ACC112 (cell line): ENCODE measurements around the gene ACSF3.

ENCODE experiments used
- H2AFZ ChIP-seq: fragments of 200-600 bp; sonication (generic); one replicate; pipeline ENCODE4 v1.6.0; 2017; ENCODE audit warnings: antibody characterized with exemption, low read length; ENCODE audit not compliant: unreplicated experiment
- H3K27ac ChIP-seq: fragments of 200-600 bp; sonication (generic); 2 replicates; pipeline ENCODE4 v1.5.1; 2014; ENCODE audit warnings: low read depth, mild to moderate bottlenecking, antibody characterized with exemption, low read length, moderate library complexity
- H3K27me3 ChIP-seq: fragments of 200-600 bp; sonication (generic); 2 replicates; pipeline ENCODE4 v1.6.1; 2014; ENCODE audit warnings: mild to moderate bottlenecking, antibody characterized with exemption, low read length, moderate library complexity, mixed read lengths; ENCODE audit not compliant: insufficient read depth
- H3K36me3 ChIP-seq: fragments of 200-600 bp; sonication (generic); 2 replicates; pipeline ENCODE4 v1.6.1; 2016; ENCODE audit warnings: mild to moderate bottlenecking, antibody characterized with exemption, low read length, moderate library complexity, mixed read lengths; ENCODE audit not compliant: insufficient read depth
- H3K4me1 ChIP-seq: fragments of 200-600 bp; sonication (generic); one replicate; pipeline ENCODE4 v1.6.1; 2016; ENCODE audit warnings: low read length, mixed read lengths; ENCODE audit not compliant: insufficient read depth, unreplicated experiment, control insufficient read depth
- H3K4me3 ChIP-seq: fragments of 200-600 bp; sonication (generic); 2 replicates; pipeline ENCODE4 v1.5.1; 2014; ENCODE audit warnings: mild to moderate bottlenecking, low read depth, low read length
- H3K79me2 ChIP-seq: fragments of 200-600 bp; sonication (generic); one replicate; pipeline ENCODE4 v1.6.0; 2016; ENCODE audit warnings: low read length; ENCODE audit not compliant: control insufficient read depth, unreplicated experiment, insufficient read depth

Gene ACSF3

DNA sequence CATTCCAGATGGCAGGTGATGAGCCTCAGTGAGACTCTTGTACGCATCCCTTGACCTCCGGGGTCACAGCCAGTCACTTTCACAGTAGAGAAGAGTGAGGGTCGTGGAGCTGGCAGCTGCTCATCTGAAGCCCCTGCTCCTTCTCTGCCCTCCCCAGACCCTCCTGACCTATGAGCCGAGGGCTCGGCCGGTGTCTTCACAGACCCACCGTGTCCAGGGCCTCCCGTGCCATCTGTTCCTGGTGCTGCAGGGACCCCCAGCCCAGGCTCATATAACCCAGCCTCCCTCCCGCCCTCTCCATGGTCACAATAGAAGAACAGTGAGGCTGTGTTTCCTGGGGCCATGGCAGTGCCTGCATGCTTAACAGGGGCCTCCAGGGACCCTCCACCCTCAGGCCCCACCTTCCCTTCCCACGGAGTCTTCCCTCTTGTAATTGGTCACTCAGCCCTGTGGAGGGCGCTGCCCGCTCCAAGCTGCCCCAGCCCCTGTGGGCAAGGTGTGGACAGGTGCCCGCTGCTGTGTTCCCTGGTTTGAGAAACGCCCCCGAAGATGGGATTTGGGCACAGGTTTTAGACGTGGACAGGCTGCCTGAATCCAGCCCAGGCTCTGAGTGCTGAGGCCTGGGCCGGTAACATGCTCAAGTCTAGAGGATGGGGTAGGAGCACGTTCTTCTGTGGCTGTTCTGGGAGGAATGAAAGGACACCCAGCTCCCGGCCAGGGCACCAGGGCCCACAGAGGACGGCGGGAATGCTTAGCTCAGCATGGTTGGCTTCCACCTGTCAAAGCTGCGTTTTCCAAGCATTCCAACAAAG is 38.7 kb downstream of the ACSF3 start:
- Histone ChIP-seq H3K79me2 (no peaks in the 10 kb centered on the region), H3K27ac (no peak overlapping the region), H3K4me3 (no peak overlapping the region), H3K36me3 (peaks cover 31% of the 10 kb centered on the region), H2AFZ (no peak overlapping the region), H3K4me1 (no peaks in the 10 kb centered on the region), H3K27me3 (no peaks in the 10 kb centered on the region)

DNA sequence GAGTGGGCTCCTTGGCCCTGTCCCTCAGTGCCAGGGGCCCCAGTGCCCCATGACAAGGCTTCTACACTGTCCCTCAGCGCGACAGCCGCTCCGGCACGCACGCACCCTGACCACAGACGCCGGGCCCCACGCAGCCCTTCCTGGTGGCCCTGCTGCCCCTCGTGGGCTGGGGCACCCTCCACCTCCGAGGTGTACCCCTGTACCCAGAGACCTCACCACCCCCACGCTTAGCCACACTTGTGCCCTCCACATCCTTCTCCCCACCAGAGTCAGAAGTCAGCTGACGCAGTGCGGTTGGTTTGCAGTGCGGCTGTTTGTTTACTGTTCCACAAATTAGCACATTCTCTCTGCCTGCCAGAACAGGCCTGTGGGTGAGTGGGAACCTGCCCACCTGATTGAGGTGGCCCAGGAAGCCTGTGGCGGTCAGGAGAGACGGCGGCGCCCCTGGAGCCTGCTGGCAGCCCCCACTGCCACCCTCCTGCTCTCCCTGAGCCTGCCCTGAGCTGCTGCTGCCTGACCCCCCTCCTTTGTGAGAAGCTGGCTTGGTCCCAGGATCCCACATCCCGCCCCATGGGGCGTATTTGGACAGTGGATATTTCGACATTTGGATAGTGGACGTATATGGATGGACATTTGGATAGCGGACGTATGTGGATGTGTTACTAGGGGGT is 39.9 kb downstream of the ACSF3 start:
- H3K27ac ChIP-seq = no peak overlapping the region
- peaks cover 30% of the 10 kb centered on the region for H3K36me3 ChIP-seq
- no peak overlapping the region for H3K4me3 ChIP-seq
- H3K27me3 ChIP-seq = no peaks in the 10 kb centered on the region
- no peak overlapping the region for H2AFZ ChIP-seq
- H3K4me1 ChIP-seq = no peaks in the 10 kb centered on the region
- H3K79me2 ChIP-seq = no peaks in the 10 kb centered on the region

DNA sequence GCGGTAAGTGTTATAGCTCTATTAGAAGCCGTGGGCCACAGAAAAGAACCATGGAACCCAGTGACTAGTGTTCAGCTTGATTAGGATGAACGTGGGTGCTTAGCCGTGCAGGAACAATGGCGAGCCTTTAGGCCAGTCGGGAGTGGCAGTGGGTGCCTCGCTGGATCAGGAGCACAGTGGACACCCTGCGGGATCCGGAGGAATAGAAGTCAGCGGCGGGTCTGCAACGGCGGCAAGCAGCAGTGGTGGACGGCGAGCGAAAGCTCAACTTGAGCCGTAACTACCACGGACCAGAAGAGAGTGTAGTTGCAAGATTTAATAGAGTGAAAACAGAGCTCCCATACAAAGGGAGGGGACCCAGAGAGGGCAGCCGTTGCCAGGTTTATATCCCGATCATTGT is 40.6 kb downstream of the ACSF3 start:
- no peaks in the 10 kb centered on the region for H3K27me3 ChIP-seq
- no peaks in the 10 kb centered on the region for H3K79me2 ChIP-seq
- H2AFZ ChIP-seq = no peak overlapping the region
- H3K4me3 ChIP-seq = no peak overlapping the region
- no peaks in the 10 kb centered on the region for H3K4me1 ChIP-seq
- no peak overlapping the region for H3K27ac ChIP-seq
- H3K36me3 ChIP-seq = peaks cover 25% of the 10 kb centered on the region

DNA sequence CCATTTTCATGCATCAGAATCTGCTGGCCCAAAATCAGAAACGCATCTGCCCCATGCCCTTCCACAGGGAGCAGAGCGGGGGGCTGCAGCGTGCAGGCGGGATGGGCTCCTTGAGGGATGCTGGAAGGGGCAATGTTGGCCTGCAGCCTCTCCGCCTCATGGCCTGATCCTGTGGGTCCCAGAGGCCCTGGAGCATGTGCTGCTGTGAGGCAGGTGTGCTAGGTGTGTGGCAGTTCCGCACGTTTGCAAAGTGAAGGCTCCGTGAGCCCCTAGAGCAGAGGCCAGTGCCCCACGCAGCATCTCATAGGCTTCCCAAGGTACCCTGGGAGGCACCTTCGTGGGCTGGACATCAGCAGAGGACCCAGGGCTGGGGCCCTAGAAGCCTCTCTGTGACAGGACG is 41.5 kb downstream of the ACSF3 start:
- Histone ChIP-seq H3K27me3 (no peaks in the 10 kb centered on the region), H2AFZ (no peak overlapping the region), H3K36me3 (peaks cover 16% of the 10 kb centered on the region), H3K27ac (no peak overlapping the region), H3K4me3 (no peak overlapping the region), H3K4me1 (no peaks in the 10 kb centered on the region), H3K79me2 (no peaks in the 10 kb centered on the region)

DNA sequence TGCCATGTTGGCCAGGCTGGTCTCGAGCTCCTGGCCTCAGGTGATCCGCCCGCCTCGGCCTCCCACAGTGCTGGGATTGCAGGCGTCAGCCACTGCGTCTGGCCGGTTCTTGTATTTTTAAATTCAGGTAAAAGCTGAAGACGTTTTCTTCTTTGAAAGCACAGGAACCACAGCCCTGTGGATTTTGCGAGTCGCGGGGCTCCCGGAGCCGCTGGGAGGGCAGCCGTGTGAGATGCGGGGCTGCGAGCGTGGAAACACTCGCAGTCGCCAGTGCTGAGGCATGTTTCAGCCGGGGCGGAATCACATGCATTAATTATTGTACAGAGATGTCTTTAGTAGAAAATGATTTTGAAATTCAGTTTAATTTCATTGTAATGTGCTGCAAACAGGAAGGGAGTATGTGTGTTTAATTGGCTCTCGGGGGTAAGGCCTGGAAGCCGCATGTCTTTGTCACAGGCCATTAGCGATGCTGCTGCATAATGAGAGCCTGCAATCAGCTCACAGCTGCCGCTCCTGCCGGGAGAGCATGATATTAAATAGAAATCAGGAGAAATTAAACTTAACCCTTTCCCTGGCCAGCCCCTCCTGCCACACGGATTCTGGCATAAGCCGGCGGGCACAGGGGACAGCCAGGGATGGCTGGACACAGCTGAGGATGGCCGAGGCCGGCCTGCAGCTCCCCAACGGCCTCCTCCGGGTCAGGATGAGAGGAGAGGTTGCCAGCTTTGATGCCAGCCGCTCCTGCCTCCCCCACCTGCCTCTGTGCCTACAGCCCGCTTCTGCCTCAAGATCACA is 42.5 kb downstream of the ACSF3 start:
- Histone ChIP-seq H3K27ac (no peak overlapping the region), H2AFZ (no peak overlapping the region), H3K79me2 (no peaks in the 10 kb centered on the region), H3K4me3 (no peak overlapping the region), H3K27me3 (no peaks in the 10 kb centered on the region), H3K36me3 (peaks cover 9% of the 10 kb centered on the region; the same call in 1 of the 2 replicates), H3K4me1 (no peaks in the 10 kb centered on the region)

DNA sequence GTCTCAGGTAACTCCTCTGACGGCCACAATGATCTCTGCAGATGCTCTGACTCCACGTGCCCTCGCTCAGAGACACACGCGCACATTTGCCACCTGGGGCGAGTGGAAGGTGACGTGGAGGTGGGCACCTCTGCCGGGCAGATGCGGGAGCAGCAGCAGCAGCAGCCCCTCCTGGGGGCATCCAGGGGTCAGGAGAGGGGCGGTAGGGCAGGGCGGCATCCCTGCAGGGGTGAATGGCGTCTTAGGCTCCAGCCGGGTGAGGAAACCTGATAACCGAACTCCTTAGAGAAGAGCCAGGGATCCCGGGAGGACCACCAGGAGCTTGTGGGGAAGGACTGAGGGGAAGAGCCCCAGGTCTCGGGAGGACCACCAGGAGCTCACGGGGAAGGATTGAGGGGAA is 43.3 kb downstream of the ACSF3 start:
- H3K36me3 ChIP-seq = peaks cover 5% of the 10 kb centered on the region; the same call in 1 of the 2 replicates
- H2AFZ ChIP-seq = no peak overlapping the region
- no peaks in the 10 kb centered on the region for H3K27me3 ChIP-seq
- no peaks in the 10 kb centered on the region for H3K4me1 ChIP-seq
- no peak overlapping the region for H3K27ac ChIP-seq
- no peak overlapping the region for H3K4me3 ChIP-seq
- no peaks in the 10 kb centered on the region for H3K79me2 ChIP-seq

DNA sequence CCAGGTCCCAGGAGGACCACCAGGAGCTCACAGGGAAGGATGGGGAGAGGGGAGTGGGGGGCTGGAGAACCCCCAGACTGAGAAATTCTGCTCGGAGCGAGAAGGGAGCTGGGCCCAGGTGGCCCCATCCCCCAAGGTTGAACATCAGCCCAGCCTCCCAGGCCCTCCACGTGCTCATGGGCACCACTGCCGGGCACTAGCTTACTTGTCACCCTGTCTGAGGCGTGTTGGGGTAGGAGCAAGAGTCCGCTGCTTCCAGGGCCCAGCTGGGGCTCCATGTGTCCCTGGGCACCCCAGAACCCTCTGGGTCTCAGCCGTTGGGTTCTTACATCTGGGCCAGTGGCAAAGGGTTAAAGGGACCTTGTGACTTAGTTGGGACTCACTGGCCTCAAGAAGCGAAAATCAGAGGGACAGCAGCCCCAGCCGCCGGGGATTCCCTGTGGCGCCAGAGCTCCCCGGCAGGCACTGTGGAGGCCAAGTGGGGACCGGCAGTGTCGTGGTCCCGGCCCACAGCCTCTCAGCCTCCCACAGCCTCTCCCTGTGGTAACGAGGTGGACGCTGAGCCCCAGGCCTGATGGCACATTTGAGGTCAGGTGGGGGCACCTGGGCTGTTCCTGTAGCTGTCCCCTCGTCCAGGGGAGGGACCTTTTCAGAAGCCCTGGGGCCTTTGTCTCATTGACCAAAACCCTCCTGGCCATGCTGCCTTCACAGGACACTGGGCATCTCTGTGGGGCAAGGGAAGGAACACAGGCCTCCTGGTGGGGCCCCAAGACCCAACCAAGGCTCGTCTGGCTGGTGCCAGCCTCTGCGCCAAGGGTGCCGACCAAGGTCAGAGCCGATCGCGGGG is 44.2 kb downstream of the ACSF3 start:
- H2AFZ ChIP-seq = no peak overlapping the region
- H3K79me2 ChIP-seq = no peaks in the 10 kb centered on the region
- no peak overlapping the region for H3K4me3 ChIP-seq
- H3K4me1 ChIP-seq = no peaks in the 10 kb centered on the region
- H3K27me3 ChIP-seq = no peaks in the 10 kb centered on the region
- peaks cover 5% of the 10 kb centered on the region; the same call in 1 of the 2 replicates for H3K36me3 ChIP-seq
- no peak overlapping the region for H3K27ac ChIP-seq

DNA sequence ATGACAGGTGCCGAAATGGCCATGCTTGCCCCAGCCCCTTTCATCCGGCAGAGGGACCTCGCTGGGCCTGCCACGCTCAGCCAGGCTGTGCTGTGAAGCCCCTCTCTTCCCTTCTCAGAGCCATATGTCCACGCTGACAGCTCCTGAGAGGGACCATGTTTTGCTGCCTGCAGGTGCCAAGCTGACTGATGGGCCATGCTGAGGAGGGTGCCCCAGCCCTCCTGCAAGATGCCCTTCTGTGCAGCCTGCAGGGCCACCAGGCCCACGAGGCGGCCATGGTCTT is 44.8 kb downstream of the ACSF3 start:
- Histone ChIP-seq H2AFZ (no peak overlapping the region), H3K4me3 (no peak overlapping the region), H3K36me3 (peaks cover 5% of the 10 kb centered on the region; the same call in 1 of the 2 replicates), H3K27me3 (no peaks in the 10 kb centered on the region), H3K27ac (no peak overlapping the region), H3K4me1 (no peaks in the 10 kb centered on the region), H3K79me2 (no peaks in the 10 kb centered on the region)

DNA sequence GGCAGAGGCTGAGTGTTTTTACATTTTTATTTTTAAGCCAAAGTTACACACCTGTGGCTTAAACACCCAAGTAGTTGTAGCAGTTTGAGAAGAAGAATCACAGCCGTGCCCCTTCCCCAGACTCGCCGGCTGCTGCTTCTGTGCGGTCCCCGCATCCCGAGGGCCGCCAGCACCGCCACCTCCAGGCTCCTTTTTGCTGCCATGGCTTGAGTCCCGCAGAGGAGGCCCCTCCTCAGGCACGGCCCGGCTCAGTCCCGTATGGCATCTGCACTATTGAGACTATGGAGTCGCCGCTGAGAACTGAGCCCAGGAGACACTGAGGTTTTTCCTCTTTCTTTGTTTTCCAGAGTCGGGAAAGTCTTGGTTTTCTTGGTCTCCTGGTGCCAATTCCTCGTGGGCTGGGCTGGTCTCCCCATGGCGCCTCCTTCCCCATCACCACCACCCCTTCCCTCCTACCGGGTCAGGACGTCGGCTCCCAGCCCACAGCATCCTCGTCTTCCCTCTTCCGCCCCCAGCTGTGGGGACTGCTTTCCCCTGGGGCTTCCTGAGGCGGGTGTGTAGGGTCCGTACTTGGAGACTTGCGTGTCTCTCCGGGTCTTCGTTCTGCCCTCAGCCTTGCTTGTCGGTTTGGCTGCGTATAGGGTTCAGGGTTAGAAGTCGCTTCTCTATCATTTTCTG is 45.3 kb downstream of the ACSF3 start:
- Histone ChIP-seq H3K4me1 (no peaks in the 10 kb centered on the region), H3K27me3 (no peaks in the 10 kb centered on the region), H3K4me3 (no peak overlapping the region), H3K27ac (no peak overlapping the region), H3K79me2 (no peaks in the 10 kb centered on the region), H2AFZ (no peak overlapping the region), H3K36me3 (peaks cover 2% of the 10 kb centered on the region; the same call in 1 of the 2 replicates)

DNA sequence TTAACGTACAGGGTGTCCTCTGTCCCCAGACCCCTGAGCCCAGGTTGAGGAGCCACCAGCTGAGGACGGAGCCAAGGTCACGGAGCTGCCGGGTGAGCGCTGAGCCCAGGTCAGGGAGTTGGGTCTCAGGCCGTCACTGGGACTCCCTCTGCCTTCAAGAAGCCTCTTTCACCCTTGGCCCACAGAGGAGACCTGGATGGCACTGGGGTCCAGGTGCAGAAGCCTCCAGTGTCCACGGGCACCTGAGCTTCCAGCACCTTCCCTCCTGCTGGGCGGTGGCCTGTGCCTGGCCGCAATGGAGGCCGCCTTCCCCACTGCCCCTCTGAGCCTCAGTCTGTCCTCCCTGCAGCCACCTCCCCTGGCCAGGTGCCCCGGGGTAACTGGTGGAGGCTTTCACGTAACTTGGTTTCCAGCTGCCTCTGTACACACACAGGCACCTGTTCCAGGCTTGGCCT is 46.3 kb downstream of the ACSF3 start:
- no peak overlapping the region for H3K4me3 ChIP-seq
- no peak overlapping the region for H2AFZ ChIP-seq
- no peak overlapping the region for H3K27ac ChIP-seq
- H3K79me2 ChIP-seq = no peaks in the 10 kb centered on the region
- no peaks in the 10 kb centered on the region for H3K4me1 ChIP-seq
- no peaks in the 10 kb centered on the region for H3K36me3 ChIP-seq
- no peaks in the 10 kb centered on the region for H3K27me3 ChIP-seq
